Measurements from ENCODE around the gene DBNDD1. TPM values are rescaled to one million over a fixed set of nuclear protein-coding genes. Genes with fewer than 3 reads are reported as not detected.
"Not testable (repeated sequence)": the region's sequence is repeated elsewhere in the genome, so short reads cannot be mapped to it uniquely, and the experiment has no call there.

Gene DBNDD1
- total RNA-seq, 1 donor from 2014 or later: 4.6 TPM

GRCh38 chr16:90001761-90002503 is 17.3 kb downstream of the DBNDD1 start:
- DNase-seq: no peak

GRCh38 chr16:90000733-90001427 is 18.4 kb downstream of the DBNDD1 start:
- H3K9me3 ChIP-seq (replicated peaks): no peaks in the 10 kb centered on the region
- H3K27me3 ChIP-seq (ENCODE audit: low read depth): no peaks in the 10 kb centered on the region
- TF ChIP-seq CTCF (IDR thresholded peaks at IDR 0.05; ENCODE audit: borderline replicate concordance): no peak
- no peak for DNase-seq
- no peak overlapping the region for H3K27ac ChIP-seq (replicated peaks)
- H3K4me3 ChIP-seq: no peak overlapping the region
- intact Hi-C loops (cut with micrococcal nuclease): no loop called here
- H3K4me1 ChIP-seq: no peaks in the 10 kb centered on the region
- H3K36me3 ChIP-seq: peaks cover 33% of the 10 kb centered on the region

More at GRCh38 chr16:90001761-90002503, 17.3 kb downstream of the DBNDD1 start:
- Histone ChIP-seq H3K9me3 (replicated peaks) (no peaks in the 10 kb centered on the region), H3K27me3 (ENCODE audit: low read depth) (no peaks in the 10 kb centered on the region), H3K27ac (replicated peaks) (no peak overlapping the region), H3K4me3 (no peak overlapping the region), H3K36me3 (peaks cover 24% of the 10 kb centered on the region), H3K4me1 (no peaks in the 10 kb centered on the region)
- intact Hi-C loops (cut with micrococcal nuclease): no loop called here
- TF ChIP-seq CTCF (IDR thresholded peaks at IDR 0.05; ENCODE audit: borderline replicate concordance): no peak

- Histone ChIP-seq H3K27ac (replicated peaks) (no peak overlapping the region), H3K4me1 (no peaks in the 10 kb centered on the region), H3K36me3 (peaks cover 35% of the 10 kb centered on the region), H3K4me3 (no peak overlapping the region), H3K9me3 (replicated peaks) (no peaks in the 10 kb centered on the region), H3K27me3 (ENCODE audit: low read depth) (no peaks in the 10 kb centered on the region)
- intact Hi-C loops (cut with micrococcal nuclease): no loop called here
- DNase-seq: no peak
- no peak for TF ChIP-seq CTCF (IDR thresholded peaks at IDR 0.05; ENCODE audit: borderline replicate concordance)
Observed at GRCh38 chr16:89999831-90000574, 19.3 kb downstream of the DBNDD1 start.

GRCh38 chr16:89996178-89996489 is 23.1 kb downstream of the DBNDD1 start:
- peak overlapping the region; percentile 46 for H3K27ac ChIP-seq (replicated peaks)
- H3K36me3 ChIP-seq: peaks cover 71% of the 10 kb centered on the region
- no peak overlapping the region for H3K4me3 ChIP-seq
- no peaks in the 10 kb centered on the region for H3K9me3 ChIP-seq (replicated peaks)
- peaks cover 6% of the 10 kb centered on the region for H3K4me1 ChIP-seq
- no peak for TF ChIP-seq CTCF (IDR thresholded peaks at IDR 0.05; ENCODE audit: borderline replicate concordance)
- DNase-seq: no peak
- intact Hi-C loops (cut with micrococcal nuclease): no loop called here
- no peaks in the 10 kb centered on the region for H3K27me3 ChIP-seq (ENCODE audit: low read depth)

GRCh38 chr16:89995475-89996177 is 23.6 kb downstream of the DBNDD1 start:
- H3K4me1 ChIP-seq; DNase-seq; H3K4me3 ChIP-seq; H3K27me3 ChIP-seq (ENCODE audit: low read depth); H3K9me3 ChIP-seq (replicated peaks); intact Hi-C loops (cut with micrococcal nuclease): not testable (repeated sequence)
- peak overlapping the region; percentile 46 for H3K27ac ChIP-seq (replicated peaks)
- peaks cover 76% of the 10 kb centered on the region for H3K36me3 ChIP-seq

GRCh38 chr16:89994721-89995474 is 24.4 kb downstream of the DBNDD1 start:
- H3K9me3 ChIP-seq (replicated peaks); intact Hi-C loops (cut with micrococcal nuclease); DNase-seq; H3K27me3 ChIP-seq (ENCODE audit: low read depth); H3K4me1 ChIP-seq; H3K4me3 ChIP-seq: not testable (repeated sequence)
- peaks cover 74% of the 10 kb centered on the region for H3K36me3 ChIP-seq
- peak overlapping the region; percentile 46 for H3K27ac ChIP-seq (replicated peaks)
